Suprapubic skin (tissue), 3 donors: ENCODE data around the gene SLC22A1.

Experiments used
- EP300 ChIP-seq: sonication (generic); formaldehyde crosslinking; IDR thresholded peaks from one replicate; pipeline ENCODE4 v1.6.1; 2017; ENCODE audit warnings: antibody characterized with exemption
- POLR2A ChIP-seq, 2 donors: fragments of 450-650 bp; IDR thresholded peaks; one replicate each; pipeline ENCODE4 v1.6.1; 2017; ENCODE audit warnings: antibody characterized with exemption in 2 of 2, mild to moderate bottlenecking in 2 of 2, moderate library complexity in 2 of 2
- TF ChIP-seq, protein P1 (sequence below), 2 donors: fragments of 200-600 bp in 1 of 2; fragments of 450-650 bp in 1 of 2; sonication (generic) in 1 of 2; IDR thresholded peaks; one replicate each; pipeline ENCODE4 v1.5.1; 2016 to 2019; ENCODE audit warnings: antibody characterized with exemption in 2 of 2, mild to moderate bottlenecking in 1 of 2, moderate library complexity in 1 of 2

DNA sequence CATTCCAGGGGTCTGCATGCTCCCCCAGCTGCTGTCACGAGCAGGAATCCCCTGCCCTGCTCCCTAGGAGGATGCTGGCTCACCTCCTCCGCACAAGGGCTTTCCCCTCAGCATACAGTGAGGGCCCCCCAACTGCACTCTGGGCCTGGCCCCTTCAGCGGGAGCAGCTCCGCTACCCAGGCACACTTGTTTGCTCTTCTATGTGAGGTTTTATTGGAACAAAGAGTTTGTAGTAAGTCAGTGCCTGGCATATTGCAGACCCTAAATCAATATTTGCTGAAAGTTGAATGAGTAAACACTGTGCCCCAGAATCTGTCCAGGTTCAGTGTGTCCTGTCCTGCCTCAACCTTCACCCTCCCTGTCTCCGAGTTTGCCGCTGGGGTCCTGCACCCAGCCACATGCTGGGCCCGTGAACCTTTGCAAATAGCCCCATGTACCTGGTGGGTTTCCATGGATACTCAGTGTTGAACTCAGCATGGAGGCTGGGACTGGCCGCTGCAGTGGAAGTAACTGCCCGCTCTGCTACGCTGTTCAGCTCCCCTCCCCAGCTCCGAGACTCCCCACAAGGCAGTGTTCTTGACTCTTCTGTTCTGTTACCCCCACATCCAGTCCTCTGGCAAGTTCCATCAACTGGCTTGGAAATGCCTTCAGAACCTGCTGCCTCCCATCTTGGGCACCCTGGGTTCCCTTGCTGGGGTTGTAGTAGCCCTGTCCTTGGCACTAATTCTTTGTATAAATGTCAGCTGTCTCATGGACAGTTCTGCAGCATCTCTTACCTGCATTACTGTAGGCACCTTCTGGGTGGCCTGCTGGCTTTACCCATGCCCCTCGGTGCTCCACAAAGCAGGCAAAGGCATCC is 15.7 kb downstream of the SLC22A1 start:
- TF ChIP-seq, protein P1, sequence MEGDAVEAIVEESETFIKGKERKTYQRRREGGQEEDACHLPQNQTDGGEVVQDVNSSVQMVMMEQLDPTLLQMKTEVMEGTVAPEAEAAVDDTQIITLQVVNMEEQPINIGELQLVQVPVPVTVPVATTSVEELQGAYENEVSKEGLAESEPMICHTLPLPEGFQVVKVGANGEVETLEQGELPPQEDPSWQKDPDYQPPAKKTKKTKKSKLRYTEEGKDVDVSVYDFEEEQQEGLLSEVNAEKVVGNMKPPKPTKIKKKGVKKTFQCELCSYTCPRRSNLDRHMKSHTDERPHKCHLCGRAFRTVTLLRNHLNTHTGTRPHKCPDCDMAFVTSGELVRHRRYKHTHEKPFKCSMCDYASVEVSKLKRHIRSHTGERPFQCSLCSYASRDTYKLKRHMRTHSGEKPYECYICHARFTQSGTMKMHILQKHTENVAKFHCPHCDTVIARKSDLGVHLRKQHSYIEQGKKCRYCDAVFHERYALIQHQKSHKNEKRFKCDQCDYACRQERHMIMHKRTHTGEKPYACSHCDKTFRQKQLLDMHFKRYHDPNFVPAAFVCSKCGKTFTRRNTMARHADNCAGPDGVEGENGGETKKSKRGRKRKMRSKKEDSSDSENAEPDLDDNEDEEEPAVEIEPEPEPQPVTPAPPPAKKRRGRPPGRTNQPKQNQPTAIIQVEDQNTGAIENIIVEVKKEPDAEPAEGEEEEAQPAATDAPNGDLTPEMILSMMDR (IDR thresholded peaks at IDR 0.05): no peak
- TF ChIP-seq POLR2A (IDR thresholded peaks at IDR 0.05) (no peak), EP300 (no peak)
